Activated gamma-delta T cell treated with anti-CD3 and anti-CD28 coated beads, Interleukin-2, amount 50 U/mL, for 16 hours (primary cell): ENCODE measurements around the gene GPR84.

ENCODE experiments used
- DNase-seq: peaks from one replicate; pipeline ENCODE4 v3.0.0-alpha.2; 2020; ENCODE audit warnings: low read depth

The GPR84 gene

GRCh38 chr12:54364413-54364812 is at the start of gene GPR84:
GPR84 (minus strand) TSS chr12:54364486; CDS start chr12:54363851, 635 bp downstream.
- DNase-seq, result no peak

DNA sequence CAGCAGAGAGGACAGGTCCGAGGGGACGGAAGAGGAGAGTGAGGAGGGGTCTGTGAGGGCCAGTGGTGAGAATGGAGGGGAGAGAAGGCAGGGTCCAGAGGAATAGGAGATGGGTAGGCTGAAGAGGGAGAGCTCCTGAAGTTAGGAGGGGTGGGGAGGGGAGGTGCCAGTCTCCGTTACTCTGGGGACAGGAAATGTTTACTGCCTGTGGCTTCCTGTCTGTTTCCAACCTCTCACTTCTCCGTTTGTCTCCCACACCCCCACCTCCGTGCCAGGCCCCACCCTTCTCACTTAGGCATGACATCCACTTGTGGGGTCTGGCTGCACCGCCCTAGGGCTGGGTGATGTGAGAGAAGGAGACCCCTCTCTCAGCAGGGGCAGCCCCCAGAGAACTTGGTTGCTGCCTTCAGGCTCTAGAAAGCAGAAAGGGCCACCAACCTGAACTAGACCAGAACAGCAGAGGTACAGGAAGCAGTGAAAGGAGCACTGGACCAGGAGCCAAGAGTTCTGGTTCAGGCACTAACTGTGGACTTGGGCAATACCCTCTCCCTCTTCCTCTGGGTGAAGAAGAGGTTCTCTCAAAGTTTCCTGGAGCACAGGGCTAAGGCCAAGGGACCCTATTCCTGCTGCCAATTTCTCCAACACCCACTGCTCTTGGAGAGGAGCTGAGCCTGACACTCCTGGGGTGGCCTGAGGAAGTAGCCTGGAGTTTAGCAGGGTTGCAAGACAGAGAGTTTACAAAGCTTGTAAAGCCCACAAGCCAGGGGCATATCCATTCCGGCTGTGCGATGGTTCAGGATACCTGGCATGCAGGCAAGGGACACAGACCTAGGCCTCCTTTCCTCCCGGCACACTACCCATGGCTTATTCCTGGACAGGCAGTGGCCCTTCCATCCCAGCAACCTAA is 49.3 kb upstream of the GPR84 start:
- peak; percentile 71 for DNase-seq

DNA sequence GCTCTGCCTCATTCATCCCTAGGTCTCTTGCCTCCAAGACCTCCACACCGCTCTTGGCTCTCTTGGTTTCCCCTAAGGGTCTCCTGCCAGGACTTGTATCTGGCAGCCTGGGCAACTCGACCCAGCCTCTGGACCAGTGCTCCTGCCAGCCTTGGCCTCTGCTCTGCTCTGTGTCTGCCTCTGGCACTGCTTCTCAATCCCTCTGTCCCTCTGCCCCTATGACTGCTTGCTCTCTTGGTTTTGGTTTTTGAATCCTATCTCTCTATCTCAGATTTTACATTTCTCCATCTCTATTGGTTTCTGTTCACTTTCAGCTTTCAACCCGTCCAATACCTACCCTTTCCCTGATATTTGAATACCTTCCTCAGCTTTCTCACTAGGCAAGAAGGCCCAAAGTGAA is 48.5 kb upstream of the GPR84 start:
- no peak for DNase-seq

GRCh38 chr12:54412348-54412747 is 48.1 kb upstream of the GPR84 start:
- DNase-seq, result no peak

DNA sequence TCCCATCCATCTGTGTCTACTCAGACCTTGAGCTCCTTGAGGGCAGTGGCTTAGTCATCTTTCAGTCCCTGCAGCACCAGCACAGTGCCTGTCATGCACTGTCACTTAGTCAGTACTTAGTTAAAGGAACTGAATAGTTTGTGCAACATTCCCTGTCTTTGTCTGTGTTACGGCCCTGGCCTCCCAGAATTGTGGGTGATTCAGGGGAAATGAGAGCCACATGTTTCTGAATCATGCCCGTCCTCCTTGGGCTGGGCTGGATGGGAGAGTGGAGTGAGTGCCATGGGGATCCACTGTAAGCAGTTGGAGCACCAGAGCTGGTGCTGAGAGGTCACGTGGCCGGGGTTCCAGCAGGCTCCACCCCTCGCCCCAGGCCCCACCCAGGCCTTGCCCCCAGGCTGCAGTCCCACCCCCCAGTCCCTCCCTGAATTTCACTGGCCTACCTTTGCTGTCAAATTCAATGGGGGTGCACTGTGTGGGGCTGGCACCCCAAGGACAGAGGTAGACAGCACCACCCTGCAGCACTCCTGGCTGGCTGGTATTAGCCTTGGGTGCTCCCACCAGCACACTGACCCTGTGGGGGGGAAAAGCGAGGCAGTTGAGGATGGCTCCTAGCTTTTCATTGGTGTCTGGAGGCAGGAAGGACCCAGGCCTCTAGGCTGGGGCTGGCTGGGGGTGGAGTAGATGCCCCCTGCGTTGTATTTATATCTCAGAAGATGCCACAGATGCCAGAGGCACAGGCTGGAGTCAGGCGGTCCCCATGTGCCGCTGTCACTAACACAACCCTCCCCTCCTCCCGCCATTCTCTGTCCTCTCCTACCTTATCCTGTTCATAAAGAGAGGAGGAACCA is 47.3 kb upstream of the GPR84 start:
- no peak for DNase-seq

DNA sequence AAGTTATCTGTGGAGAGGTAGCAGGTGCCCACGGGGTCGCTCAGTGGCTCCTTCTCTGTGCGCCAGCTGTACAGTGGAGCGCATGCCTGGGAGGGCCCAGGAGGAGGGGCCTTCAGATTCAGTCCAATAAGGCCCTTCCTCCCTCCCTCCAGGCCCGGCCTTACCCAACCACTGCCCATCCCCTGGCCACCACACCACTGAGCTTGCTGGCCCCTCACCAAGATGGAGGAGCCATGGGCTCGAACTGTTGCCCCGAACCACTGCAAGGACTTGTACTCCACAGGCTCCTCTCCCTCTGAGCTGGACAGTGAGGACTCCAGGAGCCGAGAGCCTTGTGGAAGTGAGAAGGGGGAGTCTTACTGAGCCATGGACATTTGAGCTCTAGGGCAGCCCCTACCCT is 45.0 kb upstream of the GPR84 start:
- DNase-seq, result no peak

DNA sequence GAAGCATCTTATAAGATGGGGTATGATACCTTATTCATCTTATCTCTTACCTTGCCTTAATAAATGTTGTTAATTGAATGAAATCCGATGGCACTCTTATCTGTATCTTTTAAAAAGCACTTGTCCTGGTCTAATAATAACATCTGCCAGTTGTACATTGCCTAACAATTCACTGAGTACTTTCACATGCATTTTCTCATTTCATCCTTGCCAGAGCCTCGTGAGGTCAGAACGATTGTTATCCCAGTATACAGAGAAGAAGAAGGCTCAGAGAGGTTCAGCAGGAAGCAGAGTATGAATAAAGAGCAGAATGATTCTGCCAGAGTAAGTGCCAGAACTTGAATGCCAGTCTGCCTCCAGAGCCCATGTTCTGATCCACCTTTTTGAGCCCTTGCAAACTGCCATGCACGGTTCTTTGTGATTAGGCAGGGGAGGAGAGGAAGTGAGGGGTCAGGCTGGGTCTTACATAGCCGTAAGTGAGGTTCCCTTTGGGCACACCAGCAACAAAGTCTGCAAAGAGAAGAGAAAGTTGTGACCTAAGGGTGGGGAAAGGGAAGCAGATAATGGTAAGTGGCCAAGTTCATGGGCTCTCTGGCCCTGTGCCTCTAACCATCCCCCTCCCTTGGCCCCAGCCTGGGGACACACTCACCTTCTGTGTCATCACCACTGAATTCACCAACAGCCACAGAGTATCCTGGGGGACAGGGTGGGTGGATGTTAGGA is 43.1 kb upstream of the GPR84 start:
- DNase-seq, result no peak

GRCh38 chr12:54405573-54405972 is 41.3 kb upstream of the GPR84 start:
- no peak for DNase-seq

- DNase-seq, result no peak
Observed at GRCh38 chr12:54405106-54405505, 40.8 kb upstream of the GPR84 start.

DNA sequence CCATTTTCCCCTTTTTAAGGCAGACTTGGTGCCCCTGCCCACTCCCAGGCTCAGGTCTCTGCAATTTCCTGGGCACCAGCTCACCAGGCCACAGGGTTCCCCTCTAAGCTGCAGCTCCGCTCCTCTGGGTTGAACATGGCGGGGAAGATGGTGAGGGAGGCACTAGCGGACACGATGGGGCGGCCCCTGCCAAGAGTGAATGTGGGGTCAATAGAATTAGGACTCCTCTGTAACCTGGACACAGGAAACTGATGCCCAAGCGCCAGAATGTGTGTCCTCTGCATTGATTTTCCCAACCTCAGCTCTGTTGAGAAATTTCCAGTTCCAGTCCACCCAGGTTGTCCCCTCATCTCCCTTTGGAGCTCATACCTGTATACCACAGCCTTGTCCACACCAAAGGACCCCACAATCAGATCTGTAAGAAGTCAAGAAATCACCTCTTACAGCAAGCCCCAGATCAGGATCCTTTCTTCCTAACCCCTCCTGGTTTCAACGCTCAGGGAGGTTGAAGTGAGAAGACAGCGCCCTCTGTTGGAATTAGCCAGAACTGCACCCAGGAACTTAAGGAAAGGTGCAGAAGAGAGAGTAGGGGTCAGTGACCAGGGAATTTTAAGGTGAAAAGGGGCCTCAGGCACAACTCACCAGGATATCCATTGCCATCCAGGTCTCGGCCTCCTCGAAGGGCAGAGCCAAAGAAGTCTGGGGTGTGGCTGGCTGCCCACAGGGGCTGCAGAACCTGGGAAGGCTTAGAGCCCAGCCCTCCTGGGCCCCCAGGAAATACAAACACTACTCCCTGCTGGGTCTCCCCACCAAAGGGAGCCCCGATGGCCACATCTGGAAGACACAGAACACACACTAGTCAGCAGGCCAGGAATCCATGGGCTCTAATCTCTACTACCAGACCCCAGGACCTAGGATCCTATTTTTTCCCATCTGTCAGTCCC is 40.0 kb upstream of the GPR84 start:
- DNase-seq, result peak; percentile 53

- DNase-seq, result no peak
Observed at GRCh38 chr12:54401119-54401518, 36.8 kb upstream of the GPR84 start.

DNA sequence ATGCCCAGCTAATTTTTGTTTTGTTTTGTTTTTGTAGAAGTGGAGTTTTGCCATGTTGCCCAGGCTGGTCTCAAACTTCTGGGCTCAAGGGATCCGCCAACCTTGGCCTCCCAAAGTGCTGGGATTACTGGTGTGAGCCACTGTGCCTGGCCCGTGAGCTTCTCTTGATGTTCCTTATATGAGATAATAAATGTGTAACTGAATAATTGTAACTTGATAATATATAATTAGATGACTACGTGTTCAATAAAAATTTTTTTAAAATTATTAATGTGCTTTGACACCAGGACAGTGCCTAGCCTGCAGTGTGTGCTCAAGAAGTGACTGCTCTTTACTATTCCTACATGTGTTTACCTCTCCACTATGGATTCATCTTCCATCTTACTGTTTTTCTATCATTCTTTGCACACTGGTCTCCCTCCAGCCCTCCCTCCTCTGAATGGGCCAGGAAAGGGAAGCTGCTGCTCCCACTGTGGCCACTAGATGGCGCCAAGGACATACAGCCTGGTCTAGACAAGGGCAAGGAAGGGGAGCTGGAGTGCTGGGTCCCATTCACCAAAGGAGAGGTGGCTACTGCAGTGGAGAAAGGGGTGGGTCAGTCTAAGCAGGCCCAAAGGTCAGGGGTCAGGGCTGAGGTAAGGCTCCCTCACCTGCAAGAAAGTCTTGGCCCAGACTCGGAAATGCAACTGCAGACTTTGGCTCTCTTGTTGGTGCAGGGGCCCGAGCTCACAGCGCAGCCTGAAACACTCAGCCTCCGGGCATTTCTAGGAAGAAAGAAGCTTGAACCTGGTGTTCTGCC is 34.9 kb upstream of the GPR84 start:
- peak; percentile 86 for DNase-seq

- DNase-seq, result no peak
Observed at GRCh38 chr12:54398218-54398617, 33.9 kb upstream of the GPR84 start.

DNA sequence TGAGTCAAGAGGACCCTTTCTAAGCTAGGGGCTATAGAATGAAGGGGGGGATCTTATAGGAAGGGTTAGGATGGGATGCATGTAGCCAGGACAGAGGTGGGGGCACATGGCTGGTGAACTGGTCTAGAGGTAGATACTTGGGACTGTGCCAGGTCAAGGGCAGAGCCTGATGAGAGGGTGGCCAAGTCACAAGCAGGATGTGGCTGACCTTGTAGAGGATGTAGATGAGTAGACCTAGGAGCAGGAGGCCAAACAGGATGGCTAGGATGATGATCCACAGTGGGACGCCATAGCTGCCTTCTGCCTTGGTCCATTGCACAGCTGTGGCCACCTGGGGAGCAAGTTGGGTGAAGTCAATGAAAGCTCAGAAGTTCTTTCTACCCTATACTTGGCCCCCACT is 32.9 kb upstream of the GPR84 start:
- DNase-seq, result no peak

DNA sequence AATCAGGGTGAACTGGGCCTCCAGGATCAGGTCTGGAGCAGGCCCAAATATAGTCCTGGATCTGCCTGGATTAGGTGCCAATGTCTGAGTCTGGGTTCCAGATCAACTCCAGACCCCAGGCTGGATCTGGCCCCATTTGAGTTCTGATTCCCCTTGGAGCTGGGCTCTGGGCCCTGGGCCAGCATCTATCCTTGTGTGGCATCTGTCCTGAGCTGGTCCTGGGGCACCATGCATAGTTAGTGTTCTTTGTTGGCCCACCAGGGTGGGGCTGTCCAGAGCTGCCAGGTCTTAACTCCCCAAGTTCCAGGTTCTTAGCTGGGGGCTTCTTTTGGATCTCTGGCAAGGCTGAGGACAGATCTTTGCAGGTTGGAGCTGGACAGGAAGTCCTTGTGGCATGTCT is 31.3 kb upstream of the GPR84 start:
- DNase-seq, result no peak

GRCh38 chr12:54394986-54395385 is 30.7 kb upstream of the GPR84 start:
- no peak for DNase-seq

- no peak for DNase-seq
Observed at GRCh38 chr12:54394281-54394719, 30.0 kb upstream of the GPR84 start.

DNA sequence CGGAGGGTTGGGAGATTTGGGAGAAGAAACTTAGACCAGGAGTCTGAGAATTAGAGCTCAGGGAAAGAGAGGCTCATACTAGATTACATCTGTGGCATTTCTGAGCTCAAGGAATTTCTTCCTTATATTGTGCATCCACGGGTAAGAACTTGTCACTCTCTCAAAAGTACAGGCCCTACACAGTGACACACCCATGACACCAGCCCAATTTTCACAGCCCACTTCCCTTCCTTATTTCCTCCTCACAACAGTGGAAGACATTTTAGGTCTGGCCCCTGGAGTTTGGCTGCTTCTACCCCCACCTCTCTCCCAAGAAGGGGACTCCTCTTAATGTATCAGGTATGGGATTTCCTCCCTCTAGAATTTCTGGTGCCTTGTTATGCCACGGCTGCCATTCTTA is 29.5 kb upstream of the GPR84 start:
- no peak for DNase-seq

- no peak for DNase-seq
Observed at GRCh38 chr12:54393207-54393609, 28.9 kb upstream of the GPR84 start.

DNA sequence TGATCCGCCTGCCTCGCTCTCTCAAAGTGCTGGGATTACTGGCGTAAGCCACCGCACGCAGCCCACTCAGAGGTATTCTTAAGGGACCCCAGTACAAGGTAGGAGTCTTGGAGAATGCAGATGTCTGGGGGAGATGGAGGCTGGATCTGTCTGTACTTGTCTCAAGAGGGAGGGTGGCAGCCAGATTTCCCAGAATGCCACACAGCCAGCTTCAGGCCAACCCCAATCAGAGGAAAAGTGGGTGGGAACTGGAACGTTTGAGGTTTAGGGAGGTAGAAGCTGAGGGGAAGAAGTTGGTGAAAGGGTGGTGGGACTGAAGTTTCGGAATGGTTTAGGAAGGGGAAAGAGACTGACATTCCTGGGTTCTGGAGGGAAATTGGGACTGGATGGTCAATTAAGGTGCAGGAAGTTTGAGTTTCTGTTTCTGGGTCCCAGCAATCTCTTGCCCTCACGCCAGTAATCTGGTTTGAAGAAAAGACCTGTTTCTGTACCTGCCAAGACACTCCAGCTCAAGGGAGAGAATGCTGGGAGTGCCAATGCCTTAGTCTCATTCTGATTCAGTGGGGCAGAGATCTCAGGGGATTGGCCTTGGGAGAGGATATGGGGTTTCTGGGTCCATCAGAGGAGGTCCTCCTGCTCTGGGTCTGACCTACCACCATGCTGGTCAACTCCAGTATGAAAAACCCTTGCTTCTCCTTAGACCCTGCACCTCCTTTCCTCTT is 28.4 kb upstream of the GPR84 start:
- DNase-seq, result no peak
